HCT116 (cell line): ENCODE measurements around the gene VEGFA. TPM values are rescaled to one million over a fixed set of nuclear protein-coding genes. Genes with fewer than 3 reads are reported as not detected.

Source experiments
- ATAC-seq: fragments of 200-7000 bp; cut with Tn5 transposase; 2 replicates; pipeline ENCODE4 v1.9.1; 2020; ENCODE audit warnings: mild to moderate bottlenecking, moderate library complexity
- BruUV-seq: library from RNA; stranded (reverse); fragments of 400-500 nt; replicated peaks from 2 replicates; lab custom pipeline; 2021; lab: Mats Ljungman, UMichigan
- CTCF ChIA-PET: fragments of 300-600 bp; sonication (Branson Sonifier 250); formaldehyde crosslinking; loops from one replicate; lab custom pipeline; 2021; ENCODE audit warnings: antibody characterized with exemption; lab: Charles Lee
- POLR2A ChIA-PET: fragments of 300-600, 350-600 bp; sonication (Branson Sonifier 250); formaldehyde crosslinking; loops from one replicate; lab custom pipeline; 2021; ENCODE audit warnings: antibody characterized with exemption; lab: Charles Lee
- RAD21 ChIA-PET, 2 experiments: fragments of 300-600 bp; sonication (Branson Sonifier 250); formaldehyde crosslinking; loops; one replicate each; lab custom pipeline; 2023; ENCODE audit warnings: low total read pairs in 2 of 2; ENCODE audit not compliant: uncharacterized antibody in 2 of 2, unreplicated experiment in 2 of 2, low non-redundant PET in 1 of 2; lab: Charles Lee
- DNase-seq: peaks from one replicate; pipeline ENCODE4 v3.0.0-alpha.2; 2010; ENCODE audit warnings: low read depth, low spot score
- H2AFZ ChIP-seq: fragments of 200-600 bp; shearing (Covaris generic), sonication (generic); 2 replicates; pipeline ENCODE4 v1.6.1; 2017; ENCODE audit warnings: low read depth, mixed run types, mixed read lengths, antibody characterized with exemption, low read length; ENCODE audit not compliant: poor library complexity, severe bottlenecking
- H3K27ac ChIP-seq: 2 replicates; pipeline ENCODE4 v1.5.1; 2012; ENCODE audit warnings: low read depth, low read length
- H3K27me3 ChIP-seq: fragments of 200-600 bp; sonication (generic); 2 replicates; pipeline ENCODE4 v1.6.1; 2016; ENCODE audit warnings: mixed run types, low read length, mixed read lengths; ENCODE audit not compliant: insufficient read depth
- H3K36me3 ChIP-seq, 2 experiments: fragments of 200-500 bp in 1 of 2; fragments of 200-600 bp in 1 of 2; sonication (Bioruptor generic) in 1 of 2; sonication (generic) in 1 of 2; 2 replicates each; pipeline versions ENCODE4 v1.5.1 to v1.6.1; 2014 to 2016; ENCODE audit warnings: low read length in 2 of 2, inconsistent platforms in 1 of 2, mixed read lengths in 1 of 2, mixed run types in 1 of 2; ENCODE audit not compliant: insufficient read depth in 2 of 2, control insufficient read depth in 1 of 2
- H3K4me1 ChIP-seq, 2 experiments: fragments of 200-600 bp in 1 of 2; sonication (generic) in 1 of 2; 2 replicates each; pipeline versions ENCODE4 v1.5.1 to v1.6.1; 2012 to 2017; ENCODE audit warnings: low read length in 2 of 2, inconsistent platforms in 1 of 2, mild to moderate bottlenecking in 1 of 2, mixed read lengths in 1 of 2, mixed run types in 1 of 2, moderate library complexity in 1 of 2; ENCODE audit not compliant: insufficient read depth in 2 of 2, control insufficient read depth in 1 of 2
- H3K4me2 ChIP-seq: fragments of 200-600 bp; sonication (generic); 2 replicates; pipeline ENCODE4 v1.6.1; 2017; ENCODE audit warnings: mixed run types, low read length, mixed read lengths
- H3K4me3 ChIP-seq, 2 experiments: fragments of 200-600 bp in 1 of 2; sonication (generic) in 1 of 2; replicated peaks in 1 of 2; 2 replicates each; pipeline ENCODE4 v1.5.1; 2011 to 2016; ENCODE audit warnings: low read length in 2 of 2, control low read depth in 1 of 2, low read depth in 1 of 2, mild to moderate bottlenecking in 1 of 2, mixed read lengths in 1 of 2, mixed run types in 1 of 2
- H3K79me2 ChIP-seq: fragments of 200-600 bp; sonication (generic); 2 replicates; pipeline ENCODE4 v1.6.1; 2017; ENCODE audit warnings: mild to moderate bottlenecking, mixed run types, low read length, moderate library complexity, mixed read lengths; ENCODE audit not compliant: insufficient read depth
- H3K9ac ChIP-seq: fragments of 200-600 bp; sonication (generic); 2 replicates; pipeline ENCODE4 v1.6.1; 2016; ENCODE audit warnings: low read length, mixed read lengths
- H3K9me2 ChIP-seq: fragments of 200-600 bp; sonication (generic), shearing (Covaris generic); 2 replicates; pipeline ENCODE4 v1.6.1; 2017; ENCODE audit warnings: mixed run types, mild to moderate bottlenecking, moderate library complexity; ENCODE audit not compliant: insufficient read depth
- H3K9me3 ChIP-seq, 2 experiments: fragments of 200-500 bp in 1 of 2; fragments of 200-600 bp in 1 of 2; sonication (Bioruptor generic) in 1 of 2; sonication (generic) in 1 of 2; 2 replicates each; pipeline ENCODE4 v1.6.1; 2014 to 2017; ENCODE audit warnings: low read length in 2 of 2, mixed read lengths in 2 of 2, inconsistent platforms in 1 of 2, low read depth in 1 of 2, mild to moderate bottlenecking in 1 of 2, mixed run types in 1 of 2, moderate library complexity in 1 of 2; ENCODE audit not compliant: control insufficient read depth in 1 of 2, insufficient read depth in 1 of 2
- H4K20me1 ChIP-seq: fragments of 200-600 bp; sonication (generic), shearing (Covaris generic); 2 replicates; pipeline ENCODE4 v1.6.1; 2017; ENCODE audit warnings: mixed run types, mild to moderate bottlenecking, moderate library complexity; ENCODE audit not compliant: insufficient read depth
- ELF1 ChIP-seq: IDR thresholded peaks from 2 replicates; pipeline ENCODE4 v1.6.1; 2012; ENCODE audit warnings: low read depth, borderline replicate concordance
- JUND ChIP-seq: IDR thresholded peaks from 2 replicates; pipeline ENCODE4 v1.6.1; 2012
- POLR2AphosphoS5 ChIP-seq: IDR thresholded peaks from 2 replicates; pipeline ENCODE4 v1.6.1; 2011; ENCODE audit warnings: mild to moderate bottlenecking, low read depth, low read length, moderate library complexity
- SRF ChIP-seq: IDR thresholded peaks from 2 replicates; pipeline ENCODE4 v1.6.1; 2012; ENCODE audit warnings: low read depth
- ZFX ChIP-seq: fragments of 450-650 bp; IDR thresholded peaks from 2 replicates; pipeline ENCODE4 v1.6.1; 2017
- ZNF274 ChIP-seq: fragments of 200-500 bp; sonication (Bioruptor generic); IDR thresholded peaks from 2 replicates; pipeline ENCODE4 v1.6.1; 2014; ENCODE audit warnings: mild to moderate bottlenecking, low read depth, low read length, inconsistent platforms
- intact Hi-C: fragments of 100-400 bp; cut with micrococcal nuclease; formaldehyde crosslinking; loops from 2 replicates; pipeline ENCODE4 v1.10.0; 2022
- total RNA-seq: library from RNA; stranded (reverse); gene quantifications from one replicate; pipeline ENCODE4 v1.2.1, GENCODE V29; 2021; ENCODE audit not compliant: unreplicated experiment
- TF ChIP-seq, protein P1 (sequence below): IDR thresholded peaks from 2 replicates; pipeline ENCODE4 v1.6.1; 2011; ENCODE audit warnings: mild to moderate bottlenecking, low read length, moderate library complexity; ENCODE audit not compliant: insufficient replicate concordance; ENCODE audit errors: extremely low read depth
- TF ChIP-seq, protein P2 (sequence below), 3 experiments: fragments of 200-600 bp in 1 of 3; sonication (generic) in 1 of 3; IDR thresholded peaks in 2 of 3; conservative IDR thresholded peaks in 1 of 3; 2 replicates each; pipeline ENCODE4 v1.5.1; 2012 to 2017; ENCODE audit warnings: low read depth in 2 of 3, low read length in 2 of 3, antibody characterized with exemption in 1 of 3, borderline replicate concordance in 1 of 3, control low read depth in 1 of 3, mild to moderate bottlenecking in 1 of 3, mixed read lengths in 1 of 3, mixed run types in 1 of 3, moderate library complexity in 1 of 3; ENCODE audit not compliant: insufficient read depth in 1 of 3
- TF ChIP-seq, protein P3 (sequence below): IDR thresholded peaks from 2 replicates; pipeline ENCODE4 v1.6.1; 2012

Gene VEGFA
- total RNA-seq, 1 experiment from 2014 or later: 112 TPM

DNA sequence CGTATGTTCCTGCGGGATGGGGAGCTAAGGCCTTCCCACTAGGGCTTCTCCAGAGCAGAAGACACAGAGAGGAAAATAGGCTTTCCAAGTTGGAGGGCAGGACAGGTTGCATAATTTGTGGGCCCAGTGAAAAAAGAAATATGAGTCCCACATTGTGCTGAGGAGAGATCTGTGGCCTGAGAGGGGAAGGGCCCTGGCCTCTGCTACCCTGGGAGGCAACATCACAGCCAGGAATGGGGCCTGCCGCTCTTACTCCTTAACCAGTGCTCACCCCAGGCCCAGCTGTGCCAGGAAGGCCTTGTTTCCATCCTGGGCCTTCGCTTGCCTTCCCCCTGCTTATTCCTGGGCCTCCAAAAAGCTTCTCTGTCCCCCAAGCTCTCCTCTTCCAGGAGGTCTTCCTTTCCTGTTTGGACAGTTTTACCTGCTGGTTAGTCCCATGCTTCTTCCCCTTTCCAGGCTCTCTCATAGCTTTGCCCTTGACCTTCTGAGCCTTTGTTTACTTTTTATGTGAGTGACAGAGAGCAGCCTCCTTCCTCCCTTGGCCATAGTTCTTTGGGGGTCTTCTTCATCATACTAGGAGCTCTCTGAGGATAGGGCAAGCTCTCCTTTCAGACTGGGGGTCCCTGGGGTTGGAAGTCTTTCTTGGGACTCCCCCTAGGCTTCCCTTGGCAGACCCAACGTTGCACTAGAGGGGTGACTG lies 26.2 kb upstream of the VEGFA start:
- H3K9ac ChIP-seq: no peak overlapping the region
- H3K4me1 ChIP-seq: no peaks in the 10 kb centered on the region; a peak in 1 of 4 replicates
- no peaks in the 10 kb centered on the region for H4K20me1 ChIP-seq
- no peak overlapping the region for H3K4me2 ChIP-seq
- intact Hi-C loops: no loop called here
- H3K9me2 ChIP-seq: no peaks in the 10 kb centered on the region
- H3K9me3 ChIP-seq: no peaks in the 10 kb centered on the region
- ChIA-PET RAD21 (no interaction called here), CTCF (interaction anchor here (1.5 kb wide), 2 partner anchors 18 to 76 kb away, joined by 3 to 5 read pairs; no protein-coding TSS in a partner anchor), POLR2A (no interaction called here)
- DNase-seq (no peak), ATAC-seq (no peak)
- no peak overlapping the region for H3K4me3 ChIP-seq
- H2AFZ ChIP-seq: no peak overlapping the region
- H3K27me3 ChIP-seq: no peaks in the 10 kb centered on the region
- H3K27ac ChIP-seq: no peak overlapping the region
- H3K36me3 ChIP-seq: no peaks in the 10 kb centered on the region
- no peak for TF ChIP-seq ZNF274
- TF ChIP-seq, protein P1, sequence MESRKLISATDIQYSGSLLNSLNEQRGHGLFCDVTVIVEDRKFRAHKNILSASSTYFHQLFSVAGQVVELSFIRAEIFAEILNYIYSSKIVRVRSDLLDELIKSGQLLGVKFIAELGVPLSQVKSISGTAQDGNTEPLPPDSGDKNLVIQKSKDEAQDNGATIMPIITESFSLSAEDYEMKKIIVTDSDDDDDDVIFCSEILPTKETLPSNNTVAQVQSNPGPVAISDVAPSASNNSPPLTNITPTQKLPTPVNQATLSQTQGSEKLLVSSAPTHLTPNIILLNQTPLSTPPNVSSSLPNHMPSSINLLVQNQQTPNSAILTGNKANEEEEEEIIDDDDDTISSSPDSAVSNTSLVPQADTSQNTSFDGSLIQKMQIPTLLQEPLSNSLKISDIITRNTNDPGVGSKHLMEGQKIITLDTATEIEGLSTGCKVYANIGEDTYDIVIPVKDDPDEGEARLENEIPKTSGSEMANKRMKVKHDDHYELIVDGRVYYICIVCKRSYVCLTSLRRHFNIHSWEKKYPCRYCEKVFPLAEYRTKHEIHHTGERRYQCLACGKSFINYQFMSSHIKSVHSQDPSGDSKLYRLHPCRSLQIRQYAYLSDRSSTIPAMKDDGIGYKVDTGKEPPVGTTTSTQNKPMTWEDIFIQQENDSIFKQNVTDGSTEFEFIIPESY: no peak
- H3K79me2 ChIP-seq: no peaks in the 10 kb centered on the region
- BruUV-seq: no TSS peak

DNA sequence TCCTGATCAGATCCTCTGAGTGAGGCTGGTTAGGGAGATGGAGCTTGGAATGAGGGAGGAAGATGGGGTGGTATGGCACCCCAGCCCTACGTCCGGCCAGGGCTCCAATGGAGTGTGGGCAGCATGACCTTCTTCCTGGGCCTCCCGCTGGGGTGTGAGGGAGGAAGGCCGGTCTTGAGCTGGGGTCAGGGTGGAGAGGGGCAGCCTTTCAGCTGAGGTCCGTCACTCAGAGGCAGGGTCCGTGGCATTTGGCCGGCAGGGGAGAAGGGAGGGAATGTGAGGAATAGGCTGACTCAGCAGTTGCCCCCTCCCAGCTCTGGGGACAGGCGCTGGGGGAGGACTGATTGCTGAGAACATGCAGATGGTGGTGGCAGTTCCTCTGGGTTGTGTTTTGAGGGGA lies 25.5 kb upstream of the VEGFA start:
- ATAC-seq: no peak
- Histone ChIP-seq H4K20me1 (no peaks in the 10 kb centered on the region), H3K9me2 (no peaks in the 10 kb centered on the region), H3K27ac (no peak overlapping the region), H3K27me3 (no peaks in the 10 kb centered on the region), H3K9me3 (no peaks in the 10 kb centered on the region), H3K4me3 (no peak overlapping the region), H3K9ac (no peak overlapping the region), H3K79me2 (no peaks in the 10 kb centered on the region), H3K4me2 (no peak overlapping the region), H3K36me3 (no peaks in the 10 kb centered on the region), H3K4me1 (no peaks in the 10 kb centered on the region; a peak in 1 of 4 replicates), H2AFZ (no peak overlapping the region)
- ChIA-PET RAD21 (no interaction called here), CTCF (interaction anchor here (1.5 kb wide), 2 partner anchors 17 to 76 kb away, joined by 3 to 5 read pairs; no protein-coding TSS in a partner anchor), POLR2A (no interaction called here)
- TF ChIP-seq POLR2AphosphoS5 (no peak), ELF1 (no peak), ZFX (no peak), SRF (no peak), JUND (no peak)
- TF ChIP-seq, protein P2, sequence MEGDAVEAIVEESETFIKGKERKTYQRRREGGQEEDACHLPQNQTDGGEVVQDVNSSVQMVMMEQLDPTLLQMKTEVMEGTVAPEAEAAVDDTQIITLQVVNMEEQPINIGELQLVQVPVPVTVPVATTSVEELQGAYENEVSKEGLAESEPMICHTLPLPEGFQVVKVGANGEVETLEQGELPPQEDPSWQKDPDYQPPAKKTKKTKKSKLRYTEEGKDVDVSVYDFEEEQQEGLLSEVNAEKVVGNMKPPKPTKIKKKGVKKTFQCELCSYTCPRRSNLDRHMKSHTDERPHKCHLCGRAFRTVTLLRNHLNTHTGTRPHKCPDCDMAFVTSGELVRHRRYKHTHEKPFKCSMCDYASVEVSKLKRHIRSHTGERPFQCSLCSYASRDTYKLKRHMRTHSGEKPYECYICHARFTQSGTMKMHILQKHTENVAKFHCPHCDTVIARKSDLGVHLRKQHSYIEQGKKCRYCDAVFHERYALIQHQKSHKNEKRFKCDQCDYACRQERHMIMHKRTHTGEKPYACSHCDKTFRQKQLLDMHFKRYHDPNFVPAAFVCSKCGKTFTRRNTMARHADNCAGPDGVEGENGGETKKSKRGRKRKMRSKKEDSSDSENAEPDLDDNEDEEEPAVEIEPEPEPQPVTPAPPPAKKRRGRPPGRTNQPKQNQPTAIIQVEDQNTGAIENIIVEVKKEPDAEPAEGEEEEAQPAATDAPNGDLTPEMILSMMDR (IDR thresholded peaks at IDR 0.05 in 2 of 3, conservative IDR thresholded peaks at IDR 0.05 in 1 of 3; ENCODE audit: borderline replicate concordance in 1 of 3, insufficient read depth in 1 of 3, low read depth in 2 of 3, low read length in 2 of 3): no peak
- TF ChIP-seq, protein P3, sequence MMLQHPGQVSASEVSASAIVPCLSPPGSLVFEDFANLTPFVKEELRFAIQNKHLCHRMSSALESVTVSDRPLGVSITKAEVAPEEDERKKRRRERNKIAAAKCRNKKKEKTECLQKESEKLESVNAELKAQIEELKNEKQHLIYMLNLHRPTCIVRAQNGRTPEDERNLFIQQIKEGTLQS: no peak
- TF ChIP-seq, protein P1: no peak
- intact Hi-C loops: no loop called here
- DNase-seq: no peak
- no TSS peak for BruUV-seq
